Epithelial cell of proximal tubule (primary cell): Measurements from ENCODE around the gene ZNF853. TPM values are rescaled to one million over a fixed set of nuclear protein-coding genes. Genes with fewer than 3 reads are reported as not detected.
"Not testable (repeated sequence)": the region's sequence is repeated elsewhere in the genome, so short reads cannot be mapped to it uniquely, and the experiment has no call there.

Source experiments
- DNase-seq: peaks from one replicate; pipeline ENCODE4 v3.0.0-alpha.2; 2011; ENCODE audit warnings: low read depth
- H3K4me3 ChIP-seq: 2 replicates; pipeline ENCODE4 v1.5.1; 2011; ENCODE audit warnings: low read depth, mild to moderate bottlenecking, low read length
- total RNA-seq: library from RNA; depleted of rRNA; stranded (reverse); fragments of >200 nt; gene quantifications from 2 replicates; pipeline ENCODE4 v1.2.3, GENCODE V29; 2015
- TF ChIP-seq, protein P1 (sequence below): conservative IDR thresholded peaks from 2 replicates; pipeline ENCODE4 v1.5.1; 2012; ENCODE audit warnings: low read depth, mild to moderate bottlenecking, low read length

Gene ZNF853
- total RNA-seq, 1 donor from 2014 or later: 9.9 TPM

DNA sequence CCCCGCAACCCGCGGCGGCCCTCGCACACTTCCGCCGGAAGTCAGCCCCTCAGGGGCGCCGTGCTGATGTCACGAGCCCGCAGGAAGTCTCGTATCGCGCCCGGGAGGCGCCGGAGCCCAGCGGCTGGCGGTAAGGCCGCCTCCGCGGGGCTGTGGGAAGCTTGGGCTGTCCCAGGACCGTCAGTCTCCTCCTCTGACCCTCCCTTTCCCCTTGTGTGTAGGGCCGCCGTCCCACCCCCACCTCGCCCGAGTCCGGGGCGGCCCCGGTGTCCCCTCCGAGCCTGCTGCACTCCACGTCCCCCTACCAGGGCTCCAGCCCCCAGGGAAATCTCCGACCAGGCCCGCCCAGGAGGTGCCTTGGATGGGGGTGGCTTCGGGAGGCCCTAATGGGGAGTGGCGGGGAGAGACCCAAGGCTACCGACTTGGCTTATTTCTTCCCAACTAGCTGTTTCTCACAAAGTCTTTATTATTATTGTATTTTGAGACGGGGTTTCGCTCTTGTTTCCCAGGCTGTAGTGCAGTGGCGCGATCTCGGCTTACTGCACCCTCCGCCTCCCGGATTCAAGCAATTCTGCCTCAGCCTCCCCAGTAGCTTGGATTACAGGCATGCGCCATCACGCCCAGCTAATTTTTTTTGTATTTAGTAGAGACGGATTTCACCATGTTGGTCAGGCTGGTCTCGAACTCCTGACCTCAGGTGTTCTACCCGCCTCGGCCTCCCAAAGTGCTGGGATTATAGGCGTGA is 37.9 kb upstream of the ZNF853 start, which contains the start of gene ZDHHC4:
ZDHHC4 (plus strand) TSS at position 86 of the 745 bp plus-strand sequence. CDS start 3,108 bp downstream, outside the sequence.
- H3K4me3 ChIP-seq: peak within 1 kb of the TSS; percentile 95
- no peak for DNase-seq
- TF ChIP-seq, protein P1, sequence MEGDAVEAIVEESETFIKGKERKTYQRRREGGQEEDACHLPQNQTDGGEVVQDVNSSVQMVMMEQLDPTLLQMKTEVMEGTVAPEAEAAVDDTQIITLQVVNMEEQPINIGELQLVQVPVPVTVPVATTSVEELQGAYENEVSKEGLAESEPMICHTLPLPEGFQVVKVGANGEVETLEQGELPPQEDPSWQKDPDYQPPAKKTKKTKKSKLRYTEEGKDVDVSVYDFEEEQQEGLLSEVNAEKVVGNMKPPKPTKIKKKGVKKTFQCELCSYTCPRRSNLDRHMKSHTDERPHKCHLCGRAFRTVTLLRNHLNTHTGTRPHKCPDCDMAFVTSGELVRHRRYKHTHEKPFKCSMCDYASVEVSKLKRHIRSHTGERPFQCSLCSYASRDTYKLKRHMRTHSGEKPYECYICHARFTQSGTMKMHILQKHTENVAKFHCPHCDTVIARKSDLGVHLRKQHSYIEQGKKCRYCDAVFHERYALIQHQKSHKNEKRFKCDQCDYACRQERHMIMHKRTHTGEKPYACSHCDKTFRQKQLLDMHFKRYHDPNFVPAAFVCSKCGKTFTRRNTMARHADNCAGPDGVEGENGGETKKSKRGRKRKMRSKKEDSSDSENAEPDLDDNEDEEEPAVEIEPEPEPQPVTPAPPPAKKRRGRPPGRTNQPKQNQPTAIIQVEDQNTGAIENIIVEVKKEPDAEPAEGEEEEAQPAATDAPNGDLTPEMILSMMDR: no peak

DNA sequence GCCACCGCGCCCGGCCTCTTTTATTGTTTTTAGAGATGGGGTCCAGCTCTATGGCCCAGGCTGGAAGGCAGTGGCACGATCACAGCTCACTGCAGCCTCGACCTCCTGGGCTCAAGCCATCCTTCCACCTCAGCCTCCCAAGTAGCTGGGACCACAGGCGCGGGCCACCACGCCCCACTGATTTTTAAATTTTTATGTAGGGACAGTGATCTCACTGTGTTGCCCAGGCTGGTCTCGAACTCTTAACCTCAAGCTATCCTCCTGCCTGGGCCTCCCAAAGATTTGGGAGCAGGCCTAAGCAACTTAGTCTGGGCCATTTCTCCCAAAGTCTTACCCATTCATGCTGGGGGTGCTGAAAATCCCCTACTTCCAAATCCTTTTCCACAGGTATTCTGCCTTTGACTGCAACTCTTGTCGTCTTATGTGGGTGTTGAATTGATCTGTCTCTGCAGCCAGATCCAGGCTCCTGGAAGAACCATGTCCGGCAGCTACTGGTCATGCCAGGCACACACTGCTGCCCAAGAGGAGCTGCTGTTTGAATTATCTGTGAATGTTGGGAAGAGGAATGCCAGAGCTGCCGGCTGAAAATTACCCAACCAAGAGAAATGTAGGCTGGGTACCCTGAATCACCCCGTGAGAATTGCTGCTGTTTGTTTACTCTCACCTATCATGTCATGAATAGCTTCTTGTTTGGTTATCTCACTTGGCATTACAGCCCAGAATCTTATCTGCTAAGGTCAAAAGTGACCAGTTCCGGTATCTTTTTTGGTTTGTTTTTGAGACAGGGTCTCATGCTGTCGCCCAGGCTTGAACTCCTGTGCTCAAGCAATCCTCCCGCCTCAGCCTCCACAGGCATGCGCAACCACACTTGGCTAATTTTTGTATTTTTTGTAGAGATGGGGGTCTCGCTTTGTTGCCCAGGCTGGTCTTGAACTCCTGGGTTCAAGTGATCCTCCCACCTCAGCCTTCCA is 37.0 kb upstream of the ZNF853 start:
- TF ChIP-seq, protein P1: no peak
- peak overlapping the region; percentile 95 for H3K4me3 ChIP-seq
- no peak for DNase-seq

DNA sequence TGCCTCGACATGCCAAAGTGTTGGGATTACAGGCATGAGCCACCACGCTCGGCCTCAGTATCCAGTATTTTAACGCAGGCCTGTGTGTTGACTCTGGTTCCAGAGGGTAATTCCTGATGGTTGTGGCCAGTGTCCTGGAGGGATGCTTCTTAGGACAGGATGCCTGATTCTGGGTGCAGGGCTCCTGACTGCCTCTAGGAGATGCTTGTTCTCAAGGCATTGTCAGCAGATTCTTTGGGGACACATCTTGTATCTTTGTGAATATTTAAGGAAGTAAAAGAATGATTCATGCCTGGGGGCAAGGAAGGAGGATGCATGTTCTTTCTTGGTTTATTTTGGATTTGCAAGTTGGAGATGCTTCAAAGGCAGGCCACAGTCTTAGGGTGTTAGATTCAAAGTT is 36.0 kb upstream of the ZNF853 start:
- DNase-seq: no peak
- no peak overlapping the region for H3K4me3 ChIP-seq
- TF ChIP-seq, protein P1: peak; percentile 29

DNA sequence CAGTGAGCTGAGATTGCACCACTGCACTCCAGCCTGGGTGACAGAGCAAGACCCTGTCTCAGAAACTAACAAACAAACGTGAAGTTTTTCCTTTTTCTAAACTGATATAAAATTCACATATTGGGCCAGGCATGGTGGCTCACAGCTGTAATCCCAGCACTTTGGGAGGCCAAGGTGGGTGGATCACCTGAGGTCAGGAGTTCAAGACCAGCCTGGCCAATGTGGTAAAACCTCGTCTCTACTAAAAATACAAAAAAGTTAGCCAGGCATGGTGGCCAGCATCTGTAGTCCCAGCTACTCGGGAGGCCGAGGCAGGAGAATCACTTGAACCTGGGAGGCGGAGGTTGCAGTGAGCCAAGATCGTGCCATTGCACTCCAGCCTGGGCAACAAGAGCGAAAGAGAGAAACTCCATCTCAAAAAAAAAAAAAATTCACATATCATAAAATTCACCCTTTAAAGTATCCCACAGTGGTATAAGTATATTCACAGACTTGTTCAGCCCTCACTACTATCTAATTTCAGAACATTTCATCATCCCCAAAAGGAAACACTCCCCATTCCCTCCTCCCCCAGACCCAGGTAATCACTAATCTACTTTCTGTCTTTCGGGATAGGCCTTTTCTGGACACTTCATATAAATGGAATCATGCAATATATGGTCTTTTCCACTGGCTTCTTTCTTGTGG is 29.5 kb upstream of the ZNF853 start:
- DNase-seq, H3K4me3 ChIP-seq: not testable (repeated sequence)

DNA sequence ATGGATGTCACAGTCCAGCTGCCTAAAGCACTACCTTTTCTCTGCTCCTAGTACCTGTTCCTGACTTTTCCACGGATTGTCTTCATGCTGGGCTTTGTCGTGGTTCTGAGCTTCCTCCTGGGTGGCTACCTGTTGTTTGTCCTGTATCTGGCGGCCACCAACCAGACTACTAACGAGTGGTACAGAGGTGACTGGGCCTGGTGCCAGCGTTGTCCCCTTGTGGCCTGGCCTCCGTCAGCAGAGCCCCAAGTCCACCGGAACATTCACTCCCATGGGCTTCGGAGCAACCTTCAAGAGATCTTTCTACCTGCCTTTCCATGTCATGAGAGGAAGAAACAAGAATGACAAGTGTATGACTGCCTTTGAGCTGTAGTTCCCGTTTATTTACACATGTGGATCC is 26.8 kb upstream of the ZNF853 start:
- no peak for DNase-seq
- TF ChIP-seq, protein P1: no peak
- H3K4me3 ChIP-seq: no peak overlapping the region

DNA sequence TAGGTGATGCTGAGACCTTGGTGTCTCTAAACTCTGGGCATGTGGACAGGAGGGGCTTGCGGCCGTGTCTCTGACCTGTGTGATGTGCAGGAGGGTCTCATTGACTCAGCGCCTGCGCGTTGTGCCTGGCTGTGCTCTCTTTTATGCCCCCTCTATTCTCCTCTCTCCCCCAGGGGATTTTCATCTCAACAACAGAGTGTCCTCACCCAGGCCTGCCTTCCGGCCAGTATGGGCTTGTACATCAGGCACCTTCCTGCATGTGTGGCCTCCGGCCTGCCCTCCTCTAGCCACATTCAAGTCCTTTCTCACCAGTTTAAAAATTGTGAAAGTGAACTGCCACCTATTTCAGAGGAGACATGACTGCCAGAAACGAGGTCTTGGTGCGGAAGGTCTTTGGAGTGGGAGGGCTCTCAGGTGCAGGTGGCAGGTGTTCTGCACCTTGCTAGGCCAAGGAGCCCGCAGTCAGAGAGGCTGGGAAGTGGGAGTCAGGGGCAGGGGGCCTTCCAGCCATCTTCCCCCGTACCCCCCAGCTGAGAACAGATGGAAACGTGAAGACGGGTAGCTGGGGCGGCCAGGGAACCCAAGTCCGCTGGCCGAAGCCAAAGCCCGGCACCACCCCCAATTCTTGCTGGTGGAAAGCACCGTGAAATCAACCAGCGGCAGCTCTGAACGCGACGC is 26.1 kb upstream of the ZNF853 start:
- peak overlapping the region; percentile 25 for H3K4me3 ChIP-seq
- TF ChIP-seq, protein P1: no peak
- no peak for DNase-seq
